Measurements from ENCODE around the gene IFIH1.

IFIH1 gene

GRCh38 chr2:162297925-162298552 lies 20.4 kb downstream of the IFIH1 start:
- H3K9ac ChIP-seq, result no peak overlapping the region
- H3K4me1 ChIP-seq, result no peaks in the 10 kb centered on the region
- H3K27ac ChIP-seq, result no peak overlapping the region
- TF ChIP-seq Cebpa-rat (IDR thresholded peaks at IDR 0.05), result no peak
- H3K4me2 ChIP-seq, result no peak overlapping the region
- H3K27me3 ChIP-seq, result no peaks in the 10 kb centered on the region
- no peaks in the 10 kb centered on the region for H3K36me3 ChIP-seq
- no peak overlapping the region for H3K4me3 ChIP-seq
- H3K9me3 ChIP-seq, result no peaks in the 10 kb centered on the region
- no peaks in the 10 kb centered on the region for H4K20me1 ChIP-seq

DNA sequence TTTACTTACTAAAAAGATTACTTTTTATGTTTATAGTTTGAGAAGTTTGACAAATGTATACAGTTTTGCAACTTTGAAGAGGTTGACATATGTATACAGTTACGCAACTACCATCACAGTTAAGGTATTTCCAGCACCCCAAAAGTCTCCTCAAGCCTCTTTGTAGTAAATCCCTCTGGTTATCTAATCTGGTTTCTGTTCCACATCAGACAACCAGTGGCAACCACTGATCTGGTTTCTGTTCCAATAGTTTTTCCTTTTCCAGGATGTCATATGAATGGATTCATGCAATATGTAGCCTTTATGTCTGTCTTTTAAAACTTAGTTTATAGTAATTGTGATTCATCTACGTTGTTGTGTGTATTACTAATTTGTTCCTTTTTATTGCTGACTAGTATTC lies 23.5 kb downstream of the IFIH1 start:
- Histone ChIP-seq H3K4me1 (no peaks in the 10 kb centered on the region), H3K36me3 (no peaks in the 10 kb centered on the region), H3K4me2 (no peak overlapping the region), H4K20me1 (no peaks in the 10 kb centered on the region), H3K27ac (no peak overlapping the region), H3K27me3 (no peaks in the 10 kb centered on the region), H3K4me3 (no peak overlapping the region), H3K9me3 (no peaks in the 10 kb centered on the region), H3K9ac (no peak overlapping the region)
- no peak for TF ChIP-seq Cebpa-rat (IDR thresholded peaks at IDR 0.05)

- no peak for TF ChIP-seq Cebpa-rat (IDR thresholded peaks at IDR 0.05)
- no peak overlapping the region for H3K4me2 ChIP-seq
- H3K36me3 ChIP-seq, result peaks cover 5% of the 10 kb centered on the region
- no peak overlapping the region for H3K27ac ChIP-seq
- H3K4me3 ChIP-seq, result no peak overlapping the region
- H3K4me1 ChIP-seq, result no peaks in the 10 kb centered on the region
- no peaks in the 10 kb centered on the region for H4K20me1 ChIP-seq
- H3K9ac ChIP-seq, result no peak overlapping the region
- H3K27me3 ChIP-seq, result no peaks in the 10 kb centered on the region
- H3K9me3 ChIP-seq, result no peaks in the 10 kb centered on the region
These were observed 25.2 kb downstream of the IFIH1 start for GRCh38 chr2:162293122-162293786.

GRCh38 chr2:162291748-162292147 lies 26.7 kb downstream of the IFIH1 start:
- Histone ChIP-seq H4K20me1 (no peaks in the 10 kb centered on the region), H3K27me3 (no peaks in the 10 kb centered on the region), H3K9ac (no peak overlapping the region), H3K27ac (no peak overlapping the region), H3K4me3 (no peak overlapping the region), H3K9me3 (no peaks in the 10 kb centered on the region), H3K4me2 (no peak overlapping the region), H3K4me1 (no peaks in the 10 kb centered on the region), H3K36me3 (peaks cover 9% of the 10 kb centered on the region)
- no peak for TF ChIP-seq Cebpa-rat (IDR thresholded peaks at IDR 0.05)

DNA sequence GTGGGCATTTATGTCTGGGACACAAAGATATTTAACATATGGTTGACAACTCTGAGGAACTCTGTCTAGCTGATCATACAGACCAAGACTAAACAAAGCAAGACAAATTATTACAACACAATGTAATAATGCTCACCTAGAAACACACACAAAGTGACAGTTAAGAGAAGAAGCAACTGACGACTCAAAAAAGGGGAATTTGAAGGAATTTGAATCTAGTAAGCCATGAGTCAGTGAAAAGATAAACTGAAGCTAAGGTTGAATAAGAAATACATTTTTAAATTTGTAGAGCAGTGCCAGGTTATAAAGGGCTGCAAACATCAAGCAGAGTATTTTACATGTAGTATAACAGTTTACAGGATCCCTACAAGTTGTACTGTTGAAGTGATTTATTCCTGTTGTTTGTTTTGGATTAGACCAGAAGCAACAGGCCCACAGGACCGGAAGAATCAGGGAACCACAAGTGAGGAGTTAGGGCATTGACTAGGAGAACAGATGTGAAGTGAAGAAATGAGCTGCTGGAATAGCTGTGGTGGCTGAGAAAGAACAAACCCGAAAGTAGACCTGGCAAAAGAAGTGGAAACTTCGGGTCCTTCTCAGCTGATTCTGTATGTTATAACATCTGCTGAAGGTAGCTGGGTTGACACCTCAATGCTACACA lies 35.6 kb downstream of the IFIH1 start:
- no peaks in the 10 kb centered on the region for H3K27me3 ChIP-seq
- no peak overlapping the region for H3K27ac ChIP-seq
- no peak overlapping the region for H3K4me3 ChIP-seq
- H3K36me3 ChIP-seq, result peaks cover 21% of the 10 kb centered on the region
- H4K20me1 ChIP-seq, result no peaks in the 10 kb centered on the region
- no peaks in the 10 kb centered on the region for H3K9me3 ChIP-seq
- no peak for TF ChIP-seq Cebpa-rat (IDR thresholded peaks at IDR 0.05)
- H3K4me2 ChIP-seq, result no peak overlapping the region
- no peak overlapping the region for H3K9ac ChIP-seq
- H3K4me1 ChIP-seq, result no peaks in the 10 kb centered on the region

- Histone ChIP-seq H3K9me3 (no peaks in the 10 kb centered on the region), H3K4me1 (no peaks in the 10 kb centered on the region), H3K4me2 (no peak overlapping the region), H3K4me3 (no peak overlapping the region), H3K27me3 (no peaks in the 10 kb centered on the region), H3K9ac (no peak overlapping the region), H3K36me3 (peaks cover 26% of the 10 kb centered on the region), H4K20me1 (no peaks in the 10 kb centered on the region), H3K27ac (no peak overlapping the region)
- TF ChIP-seq Cebpa-rat (IDR thresholded peaks at IDR 0.05), result no peak
These were observed 37.8 kb downstream of the IFIH1 start for GRCh38 chr2:162280654-162281053.

DNA sequence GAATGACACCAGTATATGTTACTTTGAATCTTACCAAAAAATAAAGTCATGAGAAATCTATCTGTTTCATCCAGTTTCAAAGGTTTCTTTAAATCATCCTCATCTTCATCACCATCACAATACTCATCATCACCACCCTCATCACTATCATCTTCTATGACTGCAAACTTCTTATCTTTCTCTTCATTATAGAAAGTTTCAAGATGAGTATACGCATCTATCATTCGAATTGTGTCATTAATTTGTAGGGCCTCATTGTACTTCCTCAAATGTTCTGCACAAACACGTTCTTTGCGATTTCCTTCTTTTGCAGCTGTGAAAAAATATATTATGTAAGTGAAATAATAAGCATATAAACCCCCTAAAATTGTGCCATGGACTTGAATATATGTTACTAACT lies 41.1 kb downstream of the IFIH1 start:
- no peak for TF ChIP-seq Cebpa-rat (IDR thresholded peaks at IDR 0.05)
- Histone ChIP-seq H3K4me1 (no peaks in the 10 kb centered on the region), H3K27me3 (no peaks in the 10 kb centered on the region), H3K9ac (no peak overlapping the region), H3K9me3 (no peaks in the 10 kb centered on the region), H3K27ac (no peak overlapping the region), H3K36me3 (peaks cover 8% of the 10 kb centered on the region), H3K4me3 (no peak overlapping the region), H4K20me1 (no peaks in the 10 kb centered on the region), H3K4me2 (no peak overlapping the region)

- no peak overlapping the region for H3K27ac ChIP-seq
- TF ChIP-seq Cebpa-rat (IDR thresholded peaks at IDR 0.05), result no peak
- no peak overlapping the region for H3K9ac ChIP-seq
- H3K4me2 ChIP-seq, result no peak overlapping the region
- H3K27me3 ChIP-seq, result no peaks in the 10 kb centered on the region
- no peaks in the 10 kb centered on the region for H4K20me1 ChIP-seq
- H3K9me3 ChIP-seq, result no peaks in the 10 kb centered on the region
- H3K4me3 ChIP-seq, result no peak overlapping the region
- H3K4me1 ChIP-seq, result no peaks in the 10 kb centered on the region
- H3K36me3 ChIP-seq, result peaks cover 30% of the 10 kb centered on the region
These were observed 50.5 kb downstream of the IFIH1 start for GRCh38 chr2:162267996-162268395.

DNA sequence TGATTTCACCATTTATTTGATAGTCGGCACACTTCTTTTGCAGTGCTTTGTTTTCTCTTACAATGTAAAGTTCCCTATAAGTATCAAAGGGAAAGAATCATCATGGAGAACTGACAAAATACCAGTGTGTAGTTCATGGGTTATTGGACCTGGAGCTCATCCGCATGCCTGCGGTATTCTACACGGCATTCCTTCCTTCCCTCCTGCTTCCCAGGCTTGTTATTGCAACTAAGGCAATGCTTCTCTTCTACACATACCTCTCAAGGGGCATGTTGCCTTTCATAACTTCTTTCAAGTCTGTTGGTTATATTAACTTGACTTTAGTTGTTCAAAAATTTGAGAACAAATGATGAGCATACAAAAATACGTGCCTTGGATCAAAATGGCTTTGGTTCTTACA lies 51.0 kb downstream of the IFIH1 start:
- H3K27me3 ChIP-seq, result no peaks in the 10 kb centered on the region
- H3K9me3 ChIP-seq, result no peaks in the 10 kb centered on the region
- H3K36me3 ChIP-seq, result peaks cover 29% of the 10 kb centered on the region
- no peaks in the 10 kb centered on the region for H3K4me1 ChIP-seq
- no peak overlapping the region for H3K4me3 ChIP-seq
- no peak overlapping the region for H3K27ac ChIP-seq
- H3K4me2 ChIP-seq, result no peak overlapping the region
- no peak for TF ChIP-seq Cebpa-rat (IDR thresholded peaks at IDR 0.05)
- H4K20me1 ChIP-seq, result no peaks in the 10 kb centered on the region
- H3K9ac ChIP-seq, result no peak overlapping the region

- Histone ChIP-seq H3K36me3 (peaks cover 19% of the 10 kb centered on the region), H3K27me3 (no peaks in the 10 kb centered on the region), H3K4me3 (no peak overlapping the region), H3K27ac (no peak overlapping the region), H3K9me3 (no peaks in the 10 kb centered on the region), H3K4me1 (peaks cover 4% of the 10 kb centered on the region; the same call in 1 of the 2 replicates), H3K4me2 (no peak overlapping the region), H4K20me1 (no peaks in the 10 kb centered on the region), H3K9ac (no peak overlapping the region)
- TF ChIP-seq Cebpa-rat (IDR thresholded peaks at IDR 0.05), result no peak
These were observed 52.1 kb downstream of the IFIH1 start for GRCh38 chr2:162266460-162266760.

Data from BLaER1 (cell line).